GOT3 (cell line): ENCODE data around the gene ZNF652.

ENCODE experiments used
- DNase-seq: peaks from one replicate; lab custom pipeline; 2025; ENCODE audit warnings: mixed read lengths; lab: John Stamatoyannopoulos, UW

The ZNF652 gene

DNA sequence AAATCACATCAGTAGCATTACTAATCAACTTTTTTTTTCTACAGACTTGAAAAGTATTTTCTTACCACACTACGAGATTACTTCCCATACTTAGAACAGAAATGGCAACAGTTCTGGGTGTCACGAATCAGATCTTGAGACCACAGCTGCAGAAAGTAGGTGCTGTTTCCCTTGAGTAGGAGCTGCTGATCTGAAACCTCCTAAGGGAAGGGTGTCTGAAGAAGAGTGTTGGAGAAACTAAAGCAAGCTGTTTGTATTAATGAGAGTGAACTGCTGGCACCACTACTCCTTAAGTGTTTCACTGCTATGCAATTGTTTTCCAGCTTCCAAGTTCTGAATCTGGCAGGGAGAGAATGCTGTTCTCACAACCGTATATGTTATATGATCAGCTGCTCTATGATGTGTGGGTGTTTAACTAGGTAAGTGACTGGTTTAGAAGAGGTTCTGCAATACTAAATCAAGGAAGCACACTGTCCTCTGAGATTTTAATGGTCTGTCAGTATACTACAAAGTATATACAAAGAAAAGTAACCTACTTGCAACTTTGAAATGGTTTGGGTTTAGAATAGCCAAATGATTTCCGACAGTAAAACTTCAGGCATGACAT is 3.3 kb downstream of the ZNF652 start:
- no peak for DNase-seq

DNA sequence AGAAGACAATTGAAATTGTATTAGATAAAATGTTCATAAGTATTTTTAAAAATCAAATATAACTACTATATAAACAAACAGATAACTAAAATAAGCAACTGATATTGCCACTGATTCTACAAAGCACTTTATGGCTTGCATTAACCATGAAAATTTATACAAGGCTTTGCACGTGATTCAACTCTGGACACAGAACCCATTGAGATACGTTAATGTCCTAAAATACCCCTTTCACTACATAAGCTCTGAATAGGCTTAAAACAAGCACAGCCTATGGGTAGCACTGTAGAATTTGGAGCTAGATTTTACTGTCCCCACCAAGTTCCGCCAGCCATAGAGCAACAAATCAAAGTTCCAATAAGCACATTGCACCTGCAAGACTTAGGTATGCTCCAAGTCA is 4.5 kb downstream of the ZNF652 start:
- no peak for DNase-seq

DNA sequence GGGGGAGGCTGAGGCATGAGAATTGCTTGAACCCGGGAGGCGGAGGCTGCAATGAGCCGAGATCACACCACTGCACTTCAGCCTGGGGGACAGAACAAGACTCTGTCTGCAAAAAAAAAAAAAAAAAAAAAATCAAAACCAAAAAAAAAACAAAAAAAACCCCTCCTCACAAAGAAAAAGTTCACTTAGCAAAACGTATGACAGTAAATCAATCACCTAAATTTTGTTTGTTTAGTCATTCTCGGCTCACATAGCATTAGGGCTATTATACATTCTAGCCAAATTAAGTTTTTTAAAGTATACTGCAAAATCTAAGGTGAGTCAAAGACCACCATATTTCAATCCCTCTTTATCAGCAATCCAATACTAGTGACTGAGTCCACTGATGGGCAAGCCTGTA is 5.7 kb downstream of the ZNF652 start:
- no peak for DNase-seq

DNA sequence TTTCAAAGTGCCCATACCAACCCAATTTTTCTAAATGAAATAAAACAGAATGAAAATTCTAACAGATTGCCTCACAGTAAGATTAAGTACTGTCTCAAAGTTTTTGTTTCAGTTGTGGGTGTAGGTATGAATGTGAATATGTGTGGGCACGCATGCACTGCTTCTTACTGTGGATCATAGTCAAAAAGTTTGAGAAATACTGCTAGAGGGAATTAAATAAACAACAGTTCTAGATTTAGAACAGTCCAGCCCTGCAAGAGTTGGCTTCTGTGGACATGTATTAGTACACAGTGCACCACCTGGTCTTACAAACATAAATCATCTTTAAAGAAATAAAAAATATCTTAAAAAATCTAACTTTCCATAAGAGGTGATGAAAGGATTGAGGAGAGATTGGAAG is 8.4 kb downstream of the ZNF652 start:
- no peak for DNase-seq

DNA sequence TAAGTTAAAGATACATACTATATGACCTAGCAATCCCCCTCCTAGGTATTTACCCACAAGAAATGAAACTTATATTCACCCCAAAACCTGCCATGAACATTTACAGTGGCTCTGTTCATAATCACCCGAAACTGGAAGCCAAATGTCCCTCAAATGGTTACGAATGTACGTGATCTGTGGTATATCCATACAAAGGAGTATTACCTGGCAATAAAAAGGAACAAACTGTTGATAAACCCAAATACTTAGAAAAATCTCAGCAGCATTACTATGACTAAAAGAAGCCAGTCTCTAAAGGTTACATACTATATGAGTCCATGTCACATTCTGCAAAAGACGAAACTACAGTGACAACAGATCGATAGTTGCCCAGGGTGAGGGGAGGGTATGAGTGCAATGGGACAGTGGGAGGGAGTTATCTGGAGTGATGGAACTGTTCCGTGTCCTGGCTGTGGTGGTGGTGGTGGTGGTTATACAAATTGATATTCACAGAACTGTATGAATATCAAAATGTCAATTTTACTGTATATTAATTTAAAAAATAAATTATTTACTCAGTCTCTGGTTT is 9.4 kb downstream of the ZNF652 start:
- DNase-seq, result no peak

DNA sequence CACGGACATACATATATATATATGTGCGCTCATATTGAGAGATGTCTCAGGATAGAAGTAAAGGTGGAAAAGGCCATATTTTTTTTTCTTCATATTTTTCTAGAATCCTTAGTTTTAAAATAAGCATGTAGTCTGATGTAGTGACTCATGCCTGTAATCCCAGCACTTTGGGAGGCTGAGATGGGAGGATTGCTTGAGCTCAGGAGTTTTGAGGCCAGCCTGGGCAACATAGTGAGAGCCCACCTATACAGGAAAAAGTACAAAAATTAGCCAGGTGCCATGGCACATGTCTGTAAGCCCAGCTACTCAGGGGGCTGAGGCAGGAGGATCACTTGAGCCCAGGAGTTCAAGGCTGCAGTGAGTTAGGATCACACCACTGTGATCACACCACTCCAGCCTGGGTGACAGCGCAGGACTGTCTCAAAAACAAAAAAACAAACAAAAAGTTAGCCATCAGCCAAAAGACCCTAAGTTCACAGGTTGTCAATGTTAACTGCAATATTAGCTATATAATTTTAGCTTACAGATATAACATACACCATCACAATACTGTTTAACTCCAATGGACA is 10.4 kb downstream of the ZNF652 start:
- no peak for DNase-seq

DNA sequence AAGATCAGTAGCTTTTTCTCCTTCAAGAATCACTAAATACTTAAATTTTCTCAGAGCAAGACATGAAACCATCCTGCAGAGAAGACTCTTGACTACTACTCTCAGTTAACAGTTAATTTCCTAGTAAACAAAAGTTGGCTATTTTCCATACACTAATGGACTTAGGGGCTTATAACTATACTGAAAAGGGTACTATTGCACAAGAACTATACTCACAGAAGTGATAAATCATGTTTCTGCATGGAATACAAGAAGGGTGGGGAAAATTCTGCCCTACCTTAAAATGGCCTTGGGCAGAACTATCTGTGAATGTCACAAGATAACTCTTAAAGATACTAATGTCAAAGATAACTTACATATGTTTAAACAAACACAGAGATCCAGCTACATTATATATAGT is 12.5 kb downstream of the ZNF652 start:
- no peak for DNase-seq

DNA sequence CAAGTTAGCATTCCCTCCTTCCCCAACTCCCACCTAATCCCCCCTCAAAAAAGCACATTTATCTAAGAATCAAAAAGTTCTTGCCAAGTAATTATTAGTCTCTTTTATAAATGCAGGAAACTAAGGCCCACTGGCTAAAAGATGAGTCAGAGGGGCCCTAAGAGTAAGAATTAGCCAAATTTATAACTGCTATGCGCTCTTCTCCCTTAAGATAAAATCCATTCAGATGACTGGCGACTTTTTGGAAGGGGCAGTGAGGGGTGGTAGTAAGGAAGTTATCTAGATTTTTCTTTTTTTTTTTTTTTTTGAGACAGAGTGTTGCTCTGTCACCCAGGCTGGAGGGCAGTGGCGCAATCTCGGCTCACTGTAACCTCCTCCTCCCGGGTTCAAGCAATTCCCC is 17.1 kb downstream of the ZNF652 start:
- no peak for DNase-seq

DNA sequence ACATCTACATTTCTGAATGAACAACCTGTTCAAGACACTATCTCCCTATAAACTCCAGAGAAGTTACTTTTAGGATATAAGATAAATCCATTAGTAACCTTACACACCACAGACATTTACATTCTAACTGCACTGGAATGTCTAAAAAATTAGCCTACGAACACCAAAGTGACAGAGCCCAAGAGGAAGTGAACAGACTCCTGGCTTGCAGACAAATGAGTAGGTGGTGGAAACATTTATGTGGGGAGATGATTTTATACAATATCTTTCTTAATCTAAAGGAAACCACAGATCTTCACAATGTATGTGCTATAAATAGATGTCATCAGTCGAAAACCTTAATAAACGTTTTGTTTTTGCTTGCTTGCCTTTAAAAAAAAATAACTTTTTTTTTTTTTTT is 18.8 kb downstream of the ZNF652 start:
- DNase-seq, result no peak

DNA sequence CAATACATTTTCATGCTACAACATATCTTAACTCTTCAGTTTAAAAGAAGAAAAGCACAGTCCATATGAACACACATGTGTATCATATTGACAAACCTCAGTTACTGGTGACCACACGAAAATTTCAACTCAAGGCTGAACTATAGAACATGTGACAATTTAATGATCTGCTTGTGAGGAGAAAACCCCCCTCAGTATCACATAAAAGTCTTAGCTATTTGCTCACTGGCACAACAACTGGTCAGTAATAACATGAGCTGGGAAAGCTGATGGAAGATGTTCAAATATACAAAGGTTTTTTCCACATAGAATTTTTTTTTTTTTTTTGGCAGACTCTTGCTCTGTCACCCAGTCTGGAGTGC is 19.5 kb downstream of the ZNF652 start:
- DNase-seq, result no peak

DNA sequence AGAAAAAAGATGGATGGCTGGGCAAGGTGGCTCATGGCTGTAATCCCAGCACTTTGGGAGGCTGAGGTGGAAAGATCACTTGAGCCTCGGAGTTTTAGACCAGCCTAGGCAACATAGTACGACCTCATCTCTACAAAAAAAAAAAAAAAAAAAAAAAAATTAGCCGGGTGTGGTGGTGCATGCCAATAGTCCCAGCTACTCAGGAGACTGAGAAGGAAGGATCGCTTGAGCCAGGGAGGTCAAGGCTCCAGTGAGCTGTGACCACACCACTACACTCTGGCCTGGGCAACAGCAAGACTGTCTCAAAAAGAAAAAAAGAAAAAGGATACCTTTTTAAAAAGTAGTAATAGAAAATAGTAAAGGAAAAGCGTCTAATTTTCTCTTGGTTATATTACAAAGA is 20.7 kb downstream of the ZNF652 start:
- DNase-seq, result no peak

DNA sequence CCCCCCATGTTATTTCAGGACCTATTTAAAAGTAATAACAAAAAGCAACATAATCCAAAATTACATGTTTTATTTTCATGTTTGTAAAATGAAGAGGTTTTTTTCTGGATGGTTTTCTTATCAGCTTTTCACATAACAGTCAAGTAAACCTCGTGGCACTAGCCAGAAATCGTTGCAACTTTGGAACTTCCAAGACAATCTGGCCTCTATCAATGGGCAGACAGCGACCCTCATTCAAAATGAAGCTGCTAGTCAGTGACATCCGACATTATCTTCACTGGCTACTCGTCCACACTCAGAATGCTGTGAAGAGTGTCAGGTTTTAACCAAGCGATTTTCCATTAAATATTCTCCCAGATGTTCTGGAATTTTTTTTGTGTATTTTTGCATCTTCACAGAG is 22.7 kb downstream of the ZNF652 start:
- DNase-seq, result no peak

DNA sequence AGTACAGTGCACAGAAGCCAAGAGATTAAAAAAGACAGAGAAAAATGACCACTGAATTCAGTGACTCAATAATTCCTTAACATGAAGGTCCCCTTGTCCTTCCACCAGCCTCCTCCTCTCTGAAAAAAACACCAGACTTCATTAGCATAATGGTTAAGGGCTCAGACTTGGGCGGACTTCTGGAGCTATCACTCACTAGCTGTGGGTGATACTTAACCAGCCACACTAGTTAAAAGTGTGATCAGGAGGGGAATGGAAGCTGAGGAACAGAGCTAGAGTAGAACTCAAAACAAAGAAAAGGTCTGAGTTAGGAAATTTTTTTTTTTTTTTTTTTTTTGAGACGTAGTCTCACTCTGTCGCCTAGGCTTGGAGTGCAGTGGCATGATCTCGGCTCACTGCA is 23.2 kb downstream of the ZNF652 start:
- DNase-seq, result no peak

DNA sequence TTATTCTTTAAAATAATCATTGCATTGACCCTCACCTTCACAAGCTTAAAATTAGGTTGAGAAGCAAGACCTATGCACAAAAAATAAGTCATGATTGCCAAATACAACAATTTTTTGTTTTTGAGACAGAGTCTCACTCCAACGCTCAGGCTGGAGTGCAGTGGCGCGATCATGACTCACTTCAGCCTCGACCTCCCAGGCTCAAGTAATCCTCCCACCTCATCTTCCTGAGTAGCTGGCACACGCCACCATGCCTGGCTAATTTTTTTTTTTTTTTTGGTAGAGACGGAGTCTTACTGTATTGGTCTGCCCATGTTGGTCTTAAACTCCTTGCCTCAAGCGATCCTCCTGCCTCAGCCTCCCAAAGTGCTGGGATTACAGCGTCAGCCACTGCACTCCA is 24.2 kb downstream of the ZNF652 start:
- DNase-seq, result no peak

DNA sequence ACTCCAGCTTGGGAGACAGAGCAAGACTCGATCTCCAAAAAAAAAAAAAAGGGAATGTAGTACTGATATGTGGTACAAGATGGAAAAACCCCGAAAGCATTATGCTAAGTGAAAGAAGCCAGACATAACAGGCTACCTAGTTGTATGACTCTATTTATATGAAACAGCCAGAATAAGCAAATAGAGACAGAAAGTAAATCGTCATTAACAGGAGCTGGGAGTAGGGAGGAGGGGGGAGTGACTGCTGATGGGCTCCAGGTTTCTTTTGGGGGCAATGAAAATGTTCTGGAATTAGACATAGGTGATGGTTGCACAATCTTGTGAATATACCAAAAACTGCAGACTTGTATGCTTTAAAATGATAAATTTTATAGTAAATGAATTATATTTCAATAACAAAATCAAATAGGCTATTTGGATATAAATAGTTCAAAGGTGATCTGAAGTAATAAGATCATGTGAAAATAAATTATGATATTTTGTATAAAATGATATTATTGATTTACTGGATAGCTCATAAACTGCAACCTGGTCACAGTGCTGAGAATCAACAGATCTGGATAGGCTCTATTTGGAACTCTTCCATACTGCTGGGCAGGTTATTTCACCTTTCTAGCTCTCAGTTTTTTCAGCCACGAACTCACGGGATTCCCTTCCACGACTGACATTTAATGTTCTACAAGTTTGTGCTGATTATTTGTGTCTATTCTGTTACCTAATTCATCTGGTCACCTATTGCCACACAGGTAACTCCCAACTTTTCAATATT is 27.1 kb downstream of the ZNF652 start:
- DNase-seq, result no peak

DNA sequence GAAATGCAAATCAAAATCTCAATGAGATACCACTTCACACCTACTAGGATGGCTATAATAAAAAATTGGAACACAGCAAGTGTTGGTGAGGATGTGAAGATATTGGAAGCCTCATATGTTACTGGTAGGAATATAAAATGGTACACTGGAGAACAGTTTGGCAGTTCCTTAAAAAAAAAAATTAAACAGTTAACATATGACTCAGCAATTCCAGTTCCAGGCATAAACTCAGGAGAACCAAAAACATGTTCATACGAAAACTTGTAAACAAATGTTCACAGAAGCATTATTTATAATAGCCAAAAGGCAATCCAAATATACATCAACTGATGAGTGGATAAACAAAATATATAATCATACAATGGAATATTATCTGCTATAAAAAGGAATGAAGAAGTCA is 28.2 kb downstream of the ZNF652 start:
- no peak for DNase-seq

DNA sequence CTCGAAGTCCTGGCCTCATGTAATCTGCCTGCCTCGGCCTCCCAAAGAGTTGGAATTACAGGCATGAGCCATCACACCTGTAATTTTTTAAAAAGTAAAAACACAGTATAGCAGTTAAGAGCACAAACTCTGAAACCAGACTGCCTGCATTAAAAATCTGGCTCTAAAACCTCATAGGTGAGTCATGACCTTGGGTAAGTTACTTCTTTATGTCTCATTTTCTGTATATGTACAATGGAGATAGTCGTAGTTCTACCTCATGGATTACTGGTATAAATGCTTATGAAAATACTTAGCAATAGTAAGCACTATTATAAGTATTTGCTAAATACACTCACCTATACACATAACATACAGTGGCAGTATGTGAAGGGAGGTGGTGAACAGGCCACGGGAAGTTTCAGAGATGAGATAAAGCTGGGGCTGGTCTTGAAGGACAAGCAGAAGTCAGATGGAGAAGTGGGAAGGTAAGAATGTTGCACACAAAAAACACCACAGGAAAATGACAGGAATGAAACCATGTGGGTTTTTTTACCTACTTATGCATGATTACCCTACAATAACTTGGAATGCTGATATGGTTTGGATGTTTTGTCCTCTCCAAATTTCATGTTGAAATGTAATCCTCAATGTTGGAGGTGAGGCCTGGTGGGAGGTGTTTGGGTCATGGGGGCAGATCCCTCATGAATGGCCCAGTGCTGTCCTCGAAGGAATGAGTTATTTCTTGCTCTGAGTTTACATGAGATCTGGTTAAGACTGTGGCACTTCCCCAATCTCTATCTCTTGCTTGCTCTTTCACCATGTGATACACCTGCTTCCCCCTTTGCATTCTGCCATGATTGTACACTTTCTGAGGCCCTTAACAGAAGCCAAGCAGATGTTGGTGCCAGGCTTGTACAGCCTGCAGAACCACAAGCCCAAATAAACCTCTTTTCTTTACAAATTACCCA is 33.9 kb downstream of the ZNF652 start:
- DNase-seq, result no peak

DNA sequence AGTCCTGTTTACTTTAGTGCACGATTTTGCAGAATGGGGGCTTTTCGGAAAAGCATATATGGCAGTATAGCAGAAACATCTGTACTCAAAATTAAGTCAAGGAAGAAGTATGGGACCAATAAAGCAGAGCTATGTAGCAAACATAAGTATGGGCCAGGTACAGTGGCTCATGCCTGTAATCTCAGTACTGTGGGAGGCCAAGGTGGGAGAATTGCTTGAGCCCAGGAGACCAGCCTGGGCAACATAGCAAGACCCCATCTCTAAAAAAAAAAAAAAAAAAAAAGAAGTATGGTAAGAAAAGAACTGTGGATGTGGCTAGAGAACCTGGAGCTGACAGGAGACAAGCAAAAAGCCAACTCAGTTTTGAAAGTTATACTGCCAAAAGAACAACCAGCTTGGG is 36.1 kb downstream of the ZNF652 start:
- DNase-seq, result no peak

DNA sequence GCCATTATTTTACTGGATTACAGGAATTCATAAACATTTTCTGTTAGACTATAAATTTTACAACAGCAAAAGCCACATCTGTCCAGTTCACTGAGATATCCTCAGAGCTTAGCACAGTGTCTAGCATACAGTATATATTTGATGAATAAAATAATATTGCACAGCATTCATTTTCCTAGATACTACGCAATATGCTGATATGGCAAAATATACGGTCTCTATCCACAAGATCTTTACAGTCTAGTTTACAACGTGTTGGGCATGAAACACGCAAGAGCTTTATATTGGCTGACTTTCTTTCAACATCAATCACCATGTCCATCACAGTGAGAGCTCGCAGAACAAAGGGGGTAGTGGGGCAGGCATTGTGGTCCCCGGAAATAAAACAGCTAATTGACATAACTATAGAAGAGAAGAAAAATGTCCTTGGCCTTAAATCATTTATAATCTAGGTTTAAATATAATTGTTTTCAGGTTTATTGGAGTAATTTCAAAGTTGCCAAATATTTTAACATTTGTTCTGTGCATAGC is 43.5 kb downstream of the ZNF652 start:
- no peak for DNase-seq

DNA sequence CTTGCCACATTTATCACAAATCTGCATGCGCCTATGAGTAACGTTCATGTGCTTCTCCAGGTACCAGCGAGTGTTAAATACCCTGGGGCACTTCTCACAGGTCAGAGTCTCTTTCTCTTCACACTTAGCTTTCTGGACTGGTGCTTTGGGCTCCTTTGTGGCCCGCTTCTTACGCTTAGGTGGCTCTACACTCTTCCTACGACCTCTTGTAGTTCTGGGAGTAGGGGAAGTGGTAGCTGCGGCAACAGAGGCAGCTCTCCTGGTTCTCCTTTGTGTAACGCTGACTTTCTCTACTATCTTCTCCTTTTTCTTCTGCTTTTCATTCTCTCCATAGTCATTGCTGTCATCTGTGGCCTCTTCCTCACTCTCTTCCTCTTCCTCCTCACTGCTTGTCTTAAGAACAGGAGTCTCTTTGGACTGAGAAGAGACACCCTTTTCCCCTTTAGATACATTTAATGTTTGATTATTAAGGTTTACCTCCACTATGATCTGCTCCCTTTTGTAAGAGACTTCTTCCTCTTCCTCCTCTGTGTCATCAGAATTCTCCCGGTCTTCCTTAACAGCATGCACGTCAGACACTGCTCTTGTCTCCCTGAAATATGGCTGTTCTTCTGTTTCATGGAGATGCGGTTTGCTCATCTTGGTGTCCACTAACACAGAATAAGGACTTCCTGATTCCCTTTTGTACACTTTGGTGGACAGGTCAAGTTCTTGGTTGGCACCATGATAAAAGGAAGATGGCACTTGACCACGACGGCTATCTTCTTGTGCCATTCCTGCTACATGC is 45.0 kb downstream of the ZNF652 start:
- DNase-seq, result no peak

DNA sequence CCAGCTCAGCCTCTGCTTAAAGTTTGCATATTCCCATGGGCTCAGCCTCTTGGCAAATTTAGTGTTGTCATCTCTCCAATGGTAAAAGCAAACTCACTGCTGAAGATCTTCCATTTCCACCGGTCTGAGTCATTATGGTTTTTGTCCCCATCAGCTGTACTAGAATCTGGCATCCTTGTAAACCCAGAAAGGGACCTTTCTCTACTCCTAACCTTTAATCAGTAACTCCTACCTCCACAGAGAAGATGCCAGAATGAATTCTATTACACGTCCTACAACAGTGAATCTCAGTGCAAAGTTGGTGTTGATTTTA is 45.8 kb downstream of the ZNF652 start:
- DNase-seq, result no peak
